ENCODE measurements around the gene RNLS. TPM values are rescaled to one million over a fixed set of nuclear protein-coding genes. Genes with fewer than 3 reads are reported as not detected.

Gene RNLS
- polyA plus RNA-seq, 1 experiment, result 6.1 TPM

DNA sequence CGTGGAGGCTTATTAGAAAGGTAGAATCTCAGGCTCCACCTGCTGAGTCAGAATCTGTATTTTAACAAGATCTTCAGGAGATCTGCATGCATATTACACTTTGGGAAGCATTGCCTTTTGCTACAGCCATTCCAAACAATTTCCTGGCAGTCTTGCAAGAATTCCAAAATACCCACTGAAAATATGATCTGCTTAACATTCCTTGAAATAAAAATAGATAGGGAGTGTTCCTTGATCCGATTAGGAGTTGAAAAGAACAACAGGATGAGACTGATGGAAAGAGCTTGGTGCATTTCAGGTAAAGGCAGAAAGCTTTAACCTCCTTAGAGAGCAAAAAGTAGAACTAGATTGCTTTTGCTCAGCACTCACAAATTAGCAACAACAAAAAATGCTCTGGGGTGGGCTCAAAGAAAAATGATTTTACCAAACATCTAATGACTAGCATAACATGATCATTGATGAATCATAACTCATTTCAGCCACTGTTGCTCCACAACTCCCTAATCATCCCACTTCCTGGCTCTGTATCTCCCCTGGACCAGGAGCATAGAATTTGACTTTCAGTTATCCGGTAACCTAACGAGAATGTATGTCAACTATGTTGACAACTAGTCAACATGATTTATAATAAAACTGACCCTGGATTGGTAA is 115.2 kb downstream of the RNLS start:
- ChIA-PET CTCF (no interaction called here), POLR2A (no interaction called here)
- TF ChIP-seq CTCF (IDR thresholded peaks at IDR 0.05; ENCODE audit: low read depth, low read length), result no peak

GRCh38 chr10:88466786-88467185 is 116.3 kb downstream of the RNLS start:
- CTCF ChIA-PET, result no interaction called here
- H3K4me3 ChIP-seq (ENCODE audit: low read depth, low read length), result no peak overlapping the region
- no peak for TF ChIP-seq CTCF (IDR thresholded peaks at IDR 0.05; ENCODE audit: low read depth, low read length)
- DNase-seq (ENCODE audit: low read depth, low spot score), result no peak
- no peaks in the 10 kb centered on the region for H3K9me3 ChIP-seq (ENCODE audit: control insufficient read depth, insufficient read depth, low read length)
- POLR2A ChIA-PET, result no interaction called here
- no peak overlapping the region for H3K27ac ChIP-seq (ENCODE audit: low read depth, low read length)
- H3K27me3 ChIP-seq (ENCODE audit: control insufficient read depth, insufficient read depth, low read length), result no peaks in the 10 kb centered on the region

More for the DNA sequence above, 115.2 kb downstream of the RNLS start:
- Histone ChIP-seq H3K9me3 (ENCODE audit: control insufficient read depth, insufficient read depth, low read length) (no peaks in the 10 kb centered on the region), H3K27me3 (ENCODE audit: control insufficient read depth, insufficient read depth, low read length) (no peaks in the 10 kb centered on the region), H3K27ac (ENCODE audit: low read depth, low read length) (no peak overlapping the region), H3K4me3 (ENCODE audit: low read depth, low read length) (no peak overlapping the region)
- DNase-seq (ENCODE audit: low read depth, low spot score), result no peak

DNA sequence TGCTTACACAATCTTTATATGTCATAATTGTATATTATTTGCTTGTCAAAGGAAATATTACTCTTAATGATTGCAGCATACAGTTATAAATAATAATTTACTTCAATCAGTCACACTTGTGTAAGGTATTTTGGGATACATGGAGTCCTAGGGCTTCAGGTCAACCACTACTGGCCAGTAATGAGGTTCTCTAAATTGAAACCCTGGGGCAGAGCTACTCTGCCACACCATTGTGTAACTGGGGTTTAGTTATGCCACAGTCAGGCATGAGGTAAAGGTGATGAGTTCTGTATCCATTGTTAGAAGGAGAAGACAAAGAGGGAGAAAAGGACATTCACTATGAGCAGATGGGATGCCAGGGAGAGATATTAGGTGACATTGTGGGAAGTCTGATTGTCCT is 117.4 kb downstream of the RNLS start:
- CTCF ChIA-PET, result no interaction called here
- no peaks in the 10 kb centered on the region for H3K9me3 ChIP-seq (ENCODE audit: control insufficient read depth, insufficient read depth, low read length)
- DNase-seq (ENCODE audit: low read depth, low spot score), result no peak

GRCh38 chr10:88463811-88464210 is 119.3 kb downstream of the RNLS start:
- TF ChIP-seq CTCF (IDR thresholded peaks at IDR 0.05; ENCODE audit: low read depth, low read length), result no peak
- ChIA-PET POLR2A (no interaction called here), CTCF (no interaction called here)
- no peak overlapping the region for H3K27ac ChIP-seq (ENCODE audit: low read depth, low read length)
- DNase-seq (ENCODE audit: low read depth, low spot score), result no peak
- H3K9me3 ChIP-seq (ENCODE audit: control insufficient read depth, insufficient read depth, low read length), result no peaks in the 10 kb centered on the region
- no peak overlapping the region for H3K4me3 ChIP-seq (ENCODE audit: low read depth, low read length)
- no peaks in the 10 kb centered on the region for H3K27me3 ChIP-seq (ENCODE audit: control insufficient read depth, insufficient read depth, low read length)

More for the DNA sequence above, 117.4 kb downstream of the RNLS start:
- TF ChIP-seq CTCF (IDR thresholded peaks at IDR 0.05; ENCODE audit: low read depth, low read length), result no peak
- Histone ChIP-seq H3K27ac (ENCODE audit: low read depth, low read length) (no peak overlapping the region), H3K4me3 (ENCODE audit: low read depth, low read length) (no peak overlapping the region), H3K27me3 (ENCODE audit: control insufficient read depth, insufficient read depth, low read length) (no peaks in the 10 kb centered on the region)
- POLR2A ChIA-PET, result no interaction called here

GRCh38 chr10:88461426-88461825 is 121.7 kb downstream of the RNLS start:
- ChIA-PET POLR2A (no interaction called here), CTCF (no interaction called here)
- DNase-seq (ENCODE audit: low read depth, low spot score), result no peak
- TF ChIP-seq CTCF (IDR thresholded peaks at IDR 0.05; ENCODE audit: low read depth, low read length), result no peak
- Histone ChIP-seq H3K27ac (ENCODE audit: low read depth, low read length) (no peak overlapping the region), H3K27me3 (ENCODE audit: control insufficient read depth, insufficient read depth, low read length) (no peaks in the 10 kb centered on the region), H3K4me3 (ENCODE audit: low read depth, low read length) (no peak overlapping the region), H3K9me3 (ENCODE audit: control insufficient read depth, insufficient read depth, low read length) (no peaks in the 10 kb centered on the region)
